ENCODE data around the gene LRP3. TPM values are rescaled to one million over a fixed set of nuclear protein-coding genes. Genes with fewer than 3 reads are reported as not detected.
"Not testable (repeated sequence)": the region's sequence is repeated elsewhere in the genome, so short reads cannot be mapped to it uniquely, and the experiment has no call there.

Gene LRP3
- total RNA-seq, 5 donors from 2014 or later (not counting 1 experiment from before 2014, with no cell fraction given) = 0.13 to 0.55 (median 0.19) TPM; not detected in 2

- H3K36me3 Mint-ChIP-seq; DNase-seq; H3K27ac ChIP-seq (ENCODE audit: low read length); H3K27ac Mint-ChIP-seq; H3K4me3 Mint-ChIP-seq; H3K4me3 ChIP-seq (ENCODE audit: control insufficient read depth in 1 of 2, extremely low read depth in 1 of 2, low read length in 1 of 2); H3K9me3 ChIP-seq; H3K36me3 ChIP-seq (ENCODE audit: control insufficient read depth in 2 of 2, extremely low read depth in 1 of 2, insufficient read depth in 1 of 2, low read length in 1 of 2); H3K9me3 Mint-ChIP-seq; H3K27me3 ChIP-seq (replicated peaks in 1 of 2; ENCODE audit: control insufficient read depth in 2 of 2, extremely low read depth in 1 of 2, insufficient read depth in 2 of 2, low read length in 1 of 2); POLR2A ChIA-PET; H3K27me3 Mint-ChIP-seq; ATAC-seq (replicated peaks in 1 of 4): not testable (repeated sequence)
- H3K4me1 ChIP-seq (ENCODE audit: control insufficient read depth in 1 of 2, extremely low read depth in 1 of 2, insufficient read depth in 2 of 2, low read length in 2 of 2) = peaks cover 5 to 15% of the 10 kb centered on the region in 2 experiments
- peaks cover 9 to 13% (median 12%) of the 10 kb centered on the region in 3 donors for H3K4me1 Mint-ChIP-seq
- WGBS (ENCODE audit: insufficient coverage) = 100% methylated on average over 2 of the region's 6 CpGs
- CTCF ChIA-PET = interaction anchor here in 1 of 2 donors (0.8 kb wide), 1 partner anchor 29 kb away, joined by 3 read pairs; no protein-coding TSS in a partner anchor
These were observed 39.8 kb upstream of the LRP3 start for GRCh38 chr19:33154313-33154712.

DNA sequence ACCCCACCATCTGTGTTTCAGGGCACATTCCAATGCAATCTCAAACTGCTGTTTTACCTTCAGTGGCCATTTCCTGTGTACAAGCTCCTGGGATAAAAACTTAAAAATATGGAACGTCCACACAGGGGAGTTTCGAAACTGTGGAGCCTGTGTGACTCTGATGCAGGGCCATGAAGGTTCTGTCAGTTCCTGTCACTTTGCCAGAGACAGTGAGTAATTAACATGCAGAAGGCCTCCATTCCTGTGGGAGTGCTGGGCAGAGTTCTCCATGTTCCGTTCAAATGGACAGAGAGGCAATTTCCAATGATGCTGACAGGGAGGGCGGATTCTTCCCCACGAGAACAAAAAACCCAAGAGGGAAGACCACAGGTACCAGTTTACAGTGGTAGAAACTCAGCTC, 37.8 kb upstream of the LRP3 start:
- Histone ChIP-seq H3K4me1 (ENCODE audit: control insufficient read depth in 1 of 2, extremely low read depth in 1 of 2, insufficient read depth in 2 of 2, low read length in 2 of 2) (peaks cover 9 to 34% of the 10 kb centered on the region in 2 experiments), H3K9me3 (no peaks in the 10 kb centered on the region), H3K27ac (ENCODE audit: low read length) (no peak overlapping the region), H3K27me3 (replicated peaks in 1 of 2; ENCODE audit: control insufficient read depth in 2 of 2, extremely low read depth in 1 of 2, insufficient read depth in 2 of 2, low read length in 1 of 2) (no peaks in the 10 kb centered on the region), H3K36me3 (ENCODE audit: control insufficient read depth in 2 of 2, extremely low read depth in 1 of 2, insufficient read depth in 1 of 2, low read length in 1 of 2) (no peaks in the 10 kb centered on the region), H3K4me3 (ENCODE audit: control insufficient read depth in 1 of 2, extremely low read depth in 1 of 2, low read length in 1 of 2) (no peak overlapping the region)
- no peaks in the 10 kb centered on the region for H3K36me3 Mint-ChIP-seq
- no peak overlapping the region for H3K4me3 Mint-ChIP-seq
- ChIA-PET POLR2A (interaction anchor here in 1 of 2 donors (0.6 kb wide), 1 partner anchor 477 kb away, joined by 4 read pairs; no protein-coding TSS in a partner anchor), CTCF (interaction anchor here in 1 of 2 donors (0.6 kb wide), 1 partner anchor 185 kb away, joined by 8 read pairs; no protein-coding TSS in a partner anchor)
- no peak overlapping the region for H3K27ac Mint-ChIP-seq
- DNase-seq = no peak
- no peak for ATAC-seq (replicated peaks in 1 of 4)
- peaks cover 28 to 32% (median 31%) of the 10 kb centered on the region in 3 donors for H3K4me1 Mint-ChIP-seq
- H3K9me3 Mint-ChIP-seq = no peaks in the 10 kb centered on the region
- H3K27me3 Mint-ChIP-seq = no peaks in the 10 kb centered on the region
- WGBS (ENCODE audit: insufficient coverage) = 98% methylated on average over 5 of the region's 5 CpGs

DNA sequence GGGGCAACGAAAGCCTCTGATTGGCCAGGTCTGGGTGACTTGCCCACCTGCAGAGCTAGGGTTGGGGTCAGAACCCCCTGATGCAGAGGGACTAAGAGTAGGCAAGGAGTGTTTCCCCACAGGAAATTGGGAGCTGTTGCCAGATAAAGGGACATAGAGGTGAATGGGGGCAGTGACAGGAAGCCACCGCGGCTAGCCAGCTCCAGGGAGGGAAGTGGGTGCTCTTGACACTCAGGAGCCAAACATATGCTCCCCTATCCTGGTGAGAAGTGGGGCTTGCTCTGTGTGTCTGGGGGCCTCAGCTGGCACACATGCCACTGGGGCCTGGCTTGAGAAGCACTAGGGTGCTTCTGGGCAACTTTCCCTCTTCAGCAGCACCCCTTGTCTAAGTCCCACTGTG, 36.2 kb upstream of the LRP3 start:
- no peaks in the 10 kb centered on the region for H3K9me3 ChIP-seq
- H3K27me3 ChIP-seq (replicated peaks in 1 of 2; ENCODE audit: control insufficient read depth in 2 of 2, extremely low read depth in 1 of 2, insufficient read depth in 2 of 2, low read length in 1 of 2) = no peaks in the 10 kb centered on the region
- no peak overlapping the region for H3K4me3 ChIP-seq (ENCODE audit: control insufficient read depth in 1 of 2, extremely low read depth in 1 of 2, low read length in 1 of 2)
- peak overlapping the region; percentile 28 to 67 for H3K27ac Mint-ChIP-seq
- peaks cover 36 to 39% (median 37%) of the 10 kb centered on the region in 3 donors for H3K4me1 Mint-ChIP-seq
- H3K36me3 ChIP-seq (ENCODE audit: control insufficient read depth in 2 of 2, extremely low read depth in 1 of 2, insufficient read depth in 1 of 2, low read length in 1 of 2) = no peaks in the 10 kb centered on the region
- no peaks in the 10 kb centered on the region for H3K36me3 Mint-ChIP-seq
- ChIA-PET CTCF (no interaction called here), POLR2A (no interaction called here)
- WGBS (ENCODE audit: insufficient coverage) = no CpG with 5 or more reads among the region's 3 CpGs
- H3K27me3 Mint-ChIP-seq = no peaks in the 10 kb centered on the region
- H3K4me3 Mint-ChIP-seq = peak overlapping the region in 1 of 3 donors; percentile 31
- ATAC-seq (replicated peaks in 1 of 4) (no peak), DNase-seq (no peak)
- H3K27ac ChIP-seq (ENCODE audit: low read length) = no peak overlapping the region
- H3K9me3 Mint-ChIP-seq = no peaks in the 10 kb centered on the region
- H3K4me1 ChIP-seq (ENCODE audit: control insufficient read depth in 1 of 2, extremely low read depth in 1 of 2, insufficient read depth in 2 of 2, low read length in 2 of 2) = peaks cover 9 to 41% of the 10 kb centered on the region in 2 experiments

- no peak for DNase-seq
- no peak overlapping the region for H3K27ac ChIP-seq (ENCODE audit: low read length)
- peaks cover 36 to 39% (median 37%) of the 10 kb centered on the region in 3 donors for H3K4me1 Mint-ChIP-seq
- no peaks in the 10 kb centered on the region for H3K9me3 Mint-ChIP-seq
- ChIA-PET CTCF (no interaction called here), POLR2A (no interaction called here)
- H3K9me3 ChIP-seq = no peaks in the 10 kb centered on the region
- H3K27ac Mint-ChIP-seq = peak overlapping the region in 1 of 2 donors; percentile 28
- H3K4me3 Mint-ChIP-seq = peak overlapping the region in 1 of 3 donors; percentile 31
- H3K36me3 ChIP-seq (ENCODE audit: control insufficient read depth in 2 of 2, extremely low read depth in 1 of 2, insufficient read depth in 1 of 2, low read length in 1 of 2) = no peaks in the 10 kb centered on the region
- WGBS (ENCODE audit: insufficient coverage) = 100% methylated on average over 3 of the region's 6 CpGs
- H3K4me1 ChIP-seq (ENCODE audit: control insufficient read depth in 1 of 2, extremely low read depth in 1 of 2, insufficient read depth in 2 of 2, low read length in 2 of 2) = peaks cover 9 to 41% of the 10 kb centered on the region in 2 experiments
- H3K27me3 ChIP-seq (replicated peaks in 1 of 2; ENCODE audit: control insufficient read depth in 2 of 2, extremely low read depth in 1 of 2, insufficient read depth in 2 of 2, low read length in 1 of 2) = no peaks in the 10 kb centered on the region
- no peaks in the 10 kb centered on the region for H3K36me3 Mint-ChIP-seq
- no peak overlapping the region for H3K4me3 ChIP-seq (ENCODE audit: control insufficient read depth in 1 of 2, extremely low read depth in 1 of 2, low read length in 1 of 2)
- H3K27me3 Mint-ChIP-seq = no peaks in the 10 kb centered on the region
- ATAC-seq (replicated peaks in 1 of 4) = no peak
These were observed 35.8 kb upstream of the LRP3 start for GRCh38 chr19:33158365-33158764.

DNA sequence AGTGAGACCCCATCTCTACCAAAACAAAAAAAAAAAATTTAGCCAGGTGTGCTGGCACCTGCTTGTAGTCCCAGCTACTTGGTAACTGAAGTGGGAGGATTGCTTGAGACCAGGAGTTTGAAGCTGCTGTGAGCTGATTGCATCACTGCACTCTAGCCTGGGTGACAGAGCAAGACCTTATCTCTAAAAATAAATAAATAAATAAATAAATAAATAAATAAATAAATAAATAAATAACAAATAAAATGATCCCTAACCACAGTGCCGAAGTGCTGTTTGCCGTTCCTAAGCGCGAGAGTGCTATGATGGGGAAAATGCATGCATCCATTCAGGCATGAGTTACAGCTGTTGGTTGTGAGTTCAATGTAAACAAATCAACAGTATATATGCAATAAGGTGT, 35.0 kb upstream of the LRP3 start:
- Mint-ChIP-seq H3K36me3 (peaks cover 2% of the 10 kb centered on the region), H3K9me3 (no peaks in the 10 kb centered on the region), H3K4me3 (no peak overlapping the region), H3K4me1 (peaks cover 36 to 39% (median 37%) of the 10 kb centered on the region in 3 donors), H3K27me3 (no peaks in the 10 kb centered on the region), H3K27ac (peak overlapping the region in 1 of 2 donors; percentile 49)
- no CpG with 5 or more reads among the region's 4 CpGs for WGBS (ENCODE audit: insufficient coverage)
- Histone ChIP-seq H3K9me3 (no peaks in the 10 kb centered on the region), H3K27ac (ENCODE audit: low read length) (no peak overlapping the region), H3K36me3 (ENCODE audit: control insufficient read depth in 2 of 2, extremely low read depth in 1 of 2, insufficient read depth in 1 of 2, low read length in 1 of 2) (no peaks in the 10 kb centered on the region), H3K27me3 (replicated peaks in 1 of 2; ENCODE audit: control insufficient read depth in 2 of 2, extremely low read depth in 1 of 2, insufficient read depth in 2 of 2, low read length in 1 of 2) (no peaks in the 10 kb centered on the region), H3K4me1 (ENCODE audit: control insufficient read depth in 1 of 2, extremely low read depth in 1 of 2, insufficient read depth in 2 of 2, low read length in 2 of 2) (peaks cover 9 to 41% of the 10 kb centered on the region in 2 experiments), H3K4me3 (ENCODE audit: control insufficient read depth in 1 of 2, extremely low read depth in 1 of 2, low read length in 1 of 2) (no peak overlapping the region)
- DNase-seq (no peak), ATAC-seq (replicated peaks in 1 of 4) (no peak)
- ChIA-PET POLR2A (interaction anchor here in 1 of 2 donors (0.6 kb wide), 1 partner anchor 60 kb away, joined by 8 read pairs; no protein-coding TSS in a partner anchor), CTCF (no interaction called here)

GRCh38 chr19:33159893-33160292, 34.2 kb upstream of the LRP3 start:
- ChIA-PET POLR2A (interaction anchor here (0.6 to 1.6 kb wide), 2 partner anchors 17 to 18 kb away, joined by 3 to 10 read pairs; no protein-coding TSS in a partner anchor), CTCF (interaction anchor here (0.7 to 2.5 kb wide), 5 partner anchors 15 to 33 kb away, joined by 3 to 22 read pairs (median 3); no protein-coding TSS in a partner anchor)
- H3K27me3 ChIP-seq (replicated peaks in 1 of 2; ENCODE audit: control insufficient read depth in 2 of 2, extremely low read depth in 1 of 2, insufficient read depth in 2 of 2, low read length in 1 of 2) = no peaks in the 10 kb centered on the region
- peaks cover 36 to 39% (median 37%) of the 10 kb centered on the region in 3 donors for H3K4me1 Mint-ChIP-seq
- peaks cover 9 to 41% of the 10 kb centered on the region in 2 experiments for H3K4me1 ChIP-seq (ENCODE audit: control insufficient read depth in 1 of 2, extremely low read depth in 1 of 2, insufficient read depth in 2 of 2, low read length in 2 of 2)
- no peak overlapping the region for H3K4me3 ChIP-seq (ENCODE audit: control insufficient read depth in 1 of 2, extremely low read depth in 1 of 2, low read length in 1 of 2)
- DNase-seq (no peak), ATAC-seq (replicated peaks in 1 of 4) (peak in 1 of 4 experiments; percentile 3)
- H3K4me3 Mint-ChIP-seq = peak overlapping the region in 1 of 3 donors; percentile 65
- 100% methylated on average over 7 of the region's 8 CpGs for WGBS (ENCODE audit: insufficient coverage)
- no peaks in the 10 kb centered on the region for H3K27me3 Mint-ChIP-seq
- H3K27ac Mint-ChIP-seq = peak overlapping the region; percentile 90 to 93
- H3K36me3 ChIP-seq (ENCODE audit: control insufficient read depth in 2 of 2, extremely low read depth in 1 of 2, insufficient read depth in 1 of 2, low read length in 1 of 2) = no peaks in the 10 kb centered on the region
- peaks cover 4% of the 10 kb centered on the region for H3K36me3 Mint-ChIP-seq
- no peaks in the 10 kb centered on the region for H3K9me3 Mint-ChIP-seq
- peak overlapping the region; percentile 56 for H3K27ac ChIP-seq (ENCODE audit: low read length)
- no peaks in the 10 kb centered on the region for H3K9me3 ChIP-seq

Data from T-cell (primary cell).